HFF-Myc (cell line): Measurements from ENCODE around the gene ACTN3.
"Not testable (repeated sequence)": the region's sequence is repeated elsewhere in the genome, so short reads cannot be mapped to it uniquely, and the experiment has no call there.

Experiments
- DNase-seq: peaks from one replicate; pipeline ENCODE4 v3.0.0-alpha.2; 2011; ENCODE audit warnings: low read depth; ENCODE audit errors: extremely low read depth
- H3K4me3 ChIP-seq: replicated peaks from 2 replicates; pipeline ENCODE4 v1.5.1; 2011; ENCODE audit warnings: low read depth, mild to moderate bottlenecking, control low read depth, low read length
- TF ChIP-seq, protein P1 (sequence below): IDR thresholded peaks from 2 replicates; pipeline ENCODE4 v1.5.1; 2012; ENCODE audit warnings: mild to moderate bottlenecking, low read depth, low read length, control low read depth; ENCODE audit errors: missing control alignments

ACTN3 gene

DNA sequence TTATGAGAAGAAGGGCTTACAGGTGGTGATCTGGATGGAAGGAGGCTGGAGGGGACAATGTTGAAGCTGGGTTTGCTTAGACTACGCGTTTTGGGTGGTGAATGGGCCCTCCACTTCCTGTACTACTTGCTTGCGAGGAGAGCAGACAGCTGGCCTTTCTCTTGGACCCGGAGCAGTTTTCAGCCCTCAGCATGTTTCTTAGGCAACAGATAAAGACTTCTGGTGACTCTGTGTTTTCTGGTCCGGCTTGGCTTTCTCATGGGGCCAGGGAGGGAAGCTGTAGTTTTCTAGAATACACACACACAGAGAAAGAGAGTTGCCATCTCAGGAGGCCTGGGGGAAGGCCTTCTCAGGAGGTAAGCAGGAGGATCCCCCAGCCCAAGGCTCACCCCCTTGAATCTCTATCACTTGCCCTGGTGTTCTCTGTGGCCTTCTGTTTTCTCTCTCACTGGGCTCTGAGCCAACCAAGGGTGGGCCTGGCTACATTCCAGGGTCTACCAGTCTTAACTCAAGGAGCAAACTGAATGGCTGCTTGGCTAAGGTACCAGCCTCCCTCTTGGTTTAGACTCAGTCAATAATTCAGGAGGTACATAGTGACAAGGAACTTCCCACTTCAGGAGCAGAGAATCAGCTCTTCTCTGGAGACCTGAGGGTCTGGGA, 48.7 kb downstream of the ACTN3 start:
- no peak overlapping the region for H3K4me3 ChIP-seq
- TF ChIP-seq, protein P1, sequence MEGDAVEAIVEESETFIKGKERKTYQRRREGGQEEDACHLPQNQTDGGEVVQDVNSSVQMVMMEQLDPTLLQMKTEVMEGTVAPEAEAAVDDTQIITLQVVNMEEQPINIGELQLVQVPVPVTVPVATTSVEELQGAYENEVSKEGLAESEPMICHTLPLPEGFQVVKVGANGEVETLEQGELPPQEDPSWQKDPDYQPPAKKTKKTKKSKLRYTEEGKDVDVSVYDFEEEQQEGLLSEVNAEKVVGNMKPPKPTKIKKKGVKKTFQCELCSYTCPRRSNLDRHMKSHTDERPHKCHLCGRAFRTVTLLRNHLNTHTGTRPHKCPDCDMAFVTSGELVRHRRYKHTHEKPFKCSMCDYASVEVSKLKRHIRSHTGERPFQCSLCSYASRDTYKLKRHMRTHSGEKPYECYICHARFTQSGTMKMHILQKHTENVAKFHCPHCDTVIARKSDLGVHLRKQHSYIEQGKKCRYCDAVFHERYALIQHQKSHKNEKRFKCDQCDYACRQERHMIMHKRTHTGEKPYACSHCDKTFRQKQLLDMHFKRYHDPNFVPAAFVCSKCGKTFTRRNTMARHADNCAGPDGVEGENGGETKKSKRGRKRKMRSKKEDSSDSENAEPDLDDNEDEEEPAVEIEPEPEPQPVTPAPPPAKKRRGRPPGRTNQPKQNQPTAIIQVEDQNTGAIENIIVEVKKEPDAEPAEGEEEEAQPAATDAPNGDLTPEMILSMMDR = no peak
- no peak for DNase-seq

GRCh38 chr11:66598993-66599392, 52.3 kb downstream of the ACTN3 start:
- DNase-seq = no peak
- no peak overlapping the region for H3K4me3 ChIP-seq
- TF ChIP-seq, protein P1 = no peak

DNA sequence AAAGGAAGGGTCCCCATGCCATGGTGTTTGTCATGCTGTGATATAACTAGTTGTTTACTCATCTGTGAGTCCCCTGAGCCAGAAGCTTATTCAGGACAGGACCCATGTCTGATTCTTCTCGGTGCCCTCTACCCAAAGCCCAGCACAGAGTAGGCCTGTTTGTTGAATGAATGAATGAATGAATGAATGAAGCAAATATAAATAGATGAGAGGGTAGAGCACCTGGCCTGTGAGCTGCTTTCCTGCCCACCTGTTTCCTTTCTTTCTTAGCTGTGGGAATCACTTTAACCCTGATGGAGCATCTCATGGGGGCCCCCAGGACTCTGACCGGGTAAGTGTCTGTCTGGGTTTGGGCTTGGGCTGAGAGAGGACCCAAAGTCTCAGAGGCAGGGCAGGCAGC, 53.5 kb downstream of the ACTN3 start:
- DNase-seq = no peak
- TF ChIP-seq, protein P1 = no peak
- H3K4me3 ChIP-seq = no peak overlapping the region

DNA sequence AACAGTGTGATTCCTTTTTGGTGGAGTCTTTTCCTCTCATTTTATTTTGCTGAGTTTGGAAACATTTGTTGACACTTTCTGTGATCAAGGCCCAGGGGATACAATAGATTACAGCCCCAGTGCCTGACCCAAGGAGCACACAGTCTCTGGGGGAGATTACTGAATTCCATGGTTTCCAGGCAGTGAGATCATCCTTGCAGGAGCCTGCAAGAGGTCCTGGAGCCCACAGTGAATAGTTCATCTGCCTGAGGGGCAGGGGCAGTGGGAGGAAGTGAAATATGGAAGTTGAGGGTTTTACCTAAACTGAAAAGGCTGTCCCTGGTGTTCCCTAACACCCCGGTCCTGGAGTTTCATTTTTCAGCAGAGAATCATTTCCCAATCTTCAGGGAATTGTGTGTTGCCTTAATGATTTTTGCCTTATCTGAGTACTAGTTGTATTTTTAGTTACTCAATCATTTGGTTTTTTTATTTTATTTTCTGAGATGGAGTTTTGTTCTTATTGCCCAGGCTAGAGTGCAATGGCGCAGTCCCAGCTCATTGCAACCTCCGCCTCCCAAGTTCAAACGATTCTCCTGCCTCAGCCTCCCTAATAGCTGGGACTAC, 54.0 kb downstream of the ACTN3 start:
- TF ChIP-seq, protein P1 = no peak
- no peak overlapping the region for H3K4me3 ChIP-seq
- no peak for DNase-seq

GRCh38 chr11:66603072-66603471, 56.4 kb downstream of the ACTN3 start:
- TF ChIP-seq, protein P1 = no peak
- no peak overlapping the region for H3K4me3 ChIP-seq
- DNase-seq = no peak

DNA sequence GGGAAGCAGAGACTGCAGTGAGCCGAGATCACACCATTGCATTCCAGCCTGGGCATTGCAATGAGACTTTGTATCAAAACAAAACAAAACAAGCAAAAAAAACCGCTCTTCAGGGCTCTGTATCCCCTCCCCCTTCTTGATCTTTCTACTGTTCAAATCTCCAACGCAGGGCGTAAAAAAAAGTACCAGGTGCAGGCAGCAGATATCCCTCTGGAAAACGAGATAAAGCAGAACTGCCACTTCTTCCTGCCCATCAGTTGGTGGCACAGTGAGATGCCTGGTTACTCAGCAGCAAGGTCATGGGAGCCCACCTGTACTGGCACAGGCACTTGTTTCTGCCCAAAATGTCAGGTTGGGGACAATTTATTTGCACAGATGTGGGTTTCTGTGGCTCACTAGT, 57.5 kb downstream of the ACTN3 start:
- H3K4me3 ChIP-seq = no peak overlapping the region
- TF ChIP-seq, protein P1 = no peak
- DNase-seq = no peak

DNA sequence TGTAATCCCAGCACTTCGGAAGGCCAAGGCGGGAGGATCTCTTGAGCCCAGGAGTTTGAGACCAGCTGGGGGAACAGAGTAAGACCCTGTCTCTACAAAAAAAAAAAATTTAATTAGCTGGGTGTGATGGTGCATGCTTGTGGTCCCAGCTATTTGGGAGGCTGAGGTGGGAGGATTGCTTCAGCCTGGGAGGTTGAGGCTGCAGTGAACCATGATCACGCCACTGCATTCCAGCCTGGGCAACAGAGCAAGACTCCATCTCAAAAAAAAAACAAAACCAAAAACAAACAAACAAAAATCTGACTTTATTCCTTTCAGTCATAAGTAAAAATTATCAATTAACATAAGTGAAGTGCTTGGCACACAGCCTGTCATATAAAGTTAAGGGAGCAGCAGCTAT, 59.9 kb downstream of the ACTN3 start:
- H3K4me3 ChIP-seq, DNase-seq: not testable (repeated sequence)
